GM12878 (cell line): ENCODE results near the gene TESK2. TPM values are rescaled to one million over a fixed set of nuclear protein-coding genes. Genes with fewer than 3 reads are reported as not detected.
A peak's percentile ranks its signal among the peaks of the same experiment; 100 is the strongest.

ENCODE experiments used
- CBFB ChIP-seq: IDR thresholded peaks from 2 replicates; pipeline ENCODE4 v1.6.1; 2016; ENCODE audit warnings: antibody characterized with exemption, low read depth
- CHD2 ChIP-seq: IDR thresholded peaks from 2 replicates; pipeline ENCODE4 v1.6.1; 2011; ENCODE audit warnings: low read depth, low read length, improper control_type of control experiment, borderline replicate concordance
- MXI1 ChIP-seq: fragments of 150-350 bp; IDR thresholded peaks from 2 replicates; pipeline ENCODE4 v1.6.1; 2011; ENCODE audit warnings: low read depth, mild to moderate bottlenecking, inconsistent platforms, low read length, improper control_type of control experiment
- MYC ChIP-seq: IDR thresholded peaks from 2 replicates; pipeline ENCODE4 v1.6.1; 2011; ENCODE audit warnings: mild to moderate bottlenecking, low read length, moderate library complexity, inconsistent platforms; ENCODE audit not compliant: insufficient read depth, insufficient replicate concordance, insufficient read length, severe bottlenecking
- NR2F1 ChIP-seq: fragments of 450-650 bp; conservative IDR thresholded peaks from 2 replicates; pipeline ENCODE4 v1.6.1; 2017; ENCODE audit warnings: mild to moderate bottlenecking
- REST ChIP-seq: IDR thresholded peaks from 2 replicates; pipeline ENCODE4 v1.6.1; 2012; ENCODE audit warnings: mild to moderate bottlenecking, low read depth, low read length
- WRNIP1 ChIP-seq: IDR thresholded peaks from 2 replicates; pipeline ENCODE4 v1.6.1; 2011; ENCODE audit warnings: low read depth, low read length, improper control_type of control experiment, borderline replicate concordance
- ZNF687 ChIP-seq: fragments of 450-650 bp; IDR thresholded peaks from 2 replicates; pipeline ENCODE4 v1.6.1; 2017; ENCODE audit warnings: mild to moderate bottlenecking, moderate library complexity
- polyA plus RNA-seq, 11 experiments: library from polyadenylated mRNA; depleted of rRNA in 4 of 11; unstranded in 6 of 11; stranded (reverse) in 5 of 11; fragments of >200 nt; fragmentation: Nextera tagmentation in 4 of 11; fragmentation: Illumina TruSeq in 1 of 11; extraction: Ambion mirVana in 4 of 11; extraction: Trizol in 1 of 11; gene quantifications; 1 replicate in 1 of 11; 2 replicates in 10 of 11; pipeline versions ENCODE4 v1.2.1 to v1.2.3, GENCODE V29; 2011 to 2016; ENCODE audit warnings: inconsistent platforms in 2 of 11, missing spikeins in 2 of 11, low read depth in 1 of 11
- total RNA-seq, 4 experiments: library from RNA; depleted of rRNA in 3 of 4; stranded (reverse); fragments of >200 nt in 3 of 4; fragmentation: Illumina TruSeq in 1 of 4; extraction: Trizol in 1 of 4; gene quantifications; 2 replicates each; pipeline versions ENCODE4 v1.2.1 to v1.2.3, GENCODE V29; 2013 to 2021

The TESK2 gene
- total and polyA plus RNA-seq, 10 of the 15 experiments (the other 5 are each of a cell fraction or from before 2014, with no cell fraction given) = 2.2 to 10.0 (median 5.7) TPM

GRCh38 chr1:45326627-45327623, 164.0 kb downstream of the TESK2 start, which contains the start of gene HPDL (continued):
- TF ChIP-seq ZNF687 (peak; percentile 78), CHD2 (no peak), WRNIP1 (no peak), MXI1 (peak; percentile 49; the same call in 1 of the 2 replicates), NR2F1 (0 out of 2 replicates have a peak, but pooled peaks have one; percentile 27), CBFB (peak; percentile 75), MYC (peak; percentile 34), REST (no peak)
